Stomach (tissue), 4 donors: Measurements from ENCODE around the gene ATXN1.

ENCODE experiments used
- CTCF ChIP-seq, 7 experiments: fragments of 450-650 bp in 4 of 7; fragments of 200-600 bp in 3 of 7; sonication (generic) in 3 of 7; IDR thresholded peaks; one replicate each; pipeline ENCODE4 v1.5.1; 2016 to 2019; ENCODE audit warnings: antibody characterized with exemption in 7 of 7, control low read depth in 2 of 7, mild to moderate bottlenecking in 1 of 7
- EP300 ChIP-seq: sonication (generic); formaldehyde crosslinking; IDR thresholded peaks from one replicate; pipeline ENCODE4 v1.6.1; 2017; ENCODE audit warnings: antibody characterized with exemption
- POLR2A ChIP-seq, 4 donors: fragments of 450-650 bp; IDR thresholded peaks; one replicate each; pipeline ENCODE4 v1.6.1; 2016; ENCODE audit warnings: antibody characterized with exemption in 4 of 4, control low read depth in 2 of 4, mild to moderate bottlenecking in 1 of 4, moderate library complexity in 1 of 4
- POLR2AphosphoS5 ChIP-seq, 3 donors: sonication (generic); formaldehyde crosslinking; IDR thresholded peaks; one replicate each; pipeline ENCODE4 v1.6.1; 2016; ENCODE audit warnings: antibody characterized with exemption in 3 of 3

- TF ChIP-seq CTCF (IDR thresholded peaks at IDR 0.05) (no peak), POLR2A (IDR thresholded peaks at IDR 0.05) (no peak), EP300 (no peak), POLR2AphosphoS5 (IDR thresholded peaks at IDR 0.05) (no peak)
These were observed 348.3 kb downstream of the ATXN1 start for GRCh38 chr6:16412982-16413381.
